Activated CD4-positive, alpha-beta T cell treated with anti-CD3 and anti-CD28 coated beads, Interleukin-2, amount 50 U/mL, for 48 hours (primary cell): ENCODE results near the gene LAMB2.

Source experiments
- DNase-seq, 2 experiments: peaks; one replicate each; pipeline ENCODE4 v3.0.0-alpha.2; 2020

LAMB2 gene

DNA sequence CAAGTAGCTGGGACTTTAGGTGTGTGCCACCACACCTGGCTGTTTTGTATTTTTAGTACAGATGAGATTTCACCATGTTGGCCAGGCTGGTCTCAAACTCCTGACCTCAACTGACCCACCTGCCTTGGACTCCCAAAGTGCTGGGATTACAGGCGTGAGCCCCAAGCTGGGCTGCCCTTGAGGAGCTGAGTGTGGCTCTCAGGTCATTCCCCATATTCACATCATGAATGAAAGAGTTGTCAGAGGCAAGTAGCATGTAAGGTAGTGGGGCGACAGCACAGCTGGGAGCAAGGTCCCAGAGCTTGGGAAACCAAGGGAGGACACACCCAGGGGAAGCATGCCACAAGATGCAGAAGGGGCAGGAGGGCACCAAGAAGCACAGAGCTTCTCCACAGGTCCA lies 28.3 kb upstream of the LAMB2 start:
- DNase-seq = no peak

- DNase-seq = no peak
Measured at GRCh38 chr3:49158792-49159191, 25.9 kb upstream of the LAMB2 start.

- DNase-seq = peak; percentile 64 to 70
Measured at GRCh38 chr3:49158103-49158709, 25.4 kb upstream of the LAMB2 start.

DNA sequence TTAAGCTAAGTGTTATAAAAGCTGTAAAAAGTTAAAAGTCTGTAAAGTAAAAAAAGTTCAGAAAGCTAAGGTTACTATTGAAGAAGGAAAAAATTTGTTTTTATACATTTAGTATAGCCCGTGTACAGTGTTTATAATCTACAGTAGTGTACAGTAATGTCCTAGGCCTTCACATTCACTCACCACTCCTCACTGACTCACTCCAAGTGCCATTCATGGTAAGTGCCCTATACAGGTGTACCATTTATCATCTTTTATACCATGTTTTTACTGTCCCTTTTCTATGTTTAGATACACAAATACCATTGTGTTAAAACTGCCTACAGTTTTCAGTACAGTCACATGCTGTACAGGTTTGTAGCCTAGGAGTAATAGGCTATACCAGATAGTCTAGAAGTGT lies 24.4 kb upstream of the LAMB2 start:
- no peak for DNase-seq

DNA sequence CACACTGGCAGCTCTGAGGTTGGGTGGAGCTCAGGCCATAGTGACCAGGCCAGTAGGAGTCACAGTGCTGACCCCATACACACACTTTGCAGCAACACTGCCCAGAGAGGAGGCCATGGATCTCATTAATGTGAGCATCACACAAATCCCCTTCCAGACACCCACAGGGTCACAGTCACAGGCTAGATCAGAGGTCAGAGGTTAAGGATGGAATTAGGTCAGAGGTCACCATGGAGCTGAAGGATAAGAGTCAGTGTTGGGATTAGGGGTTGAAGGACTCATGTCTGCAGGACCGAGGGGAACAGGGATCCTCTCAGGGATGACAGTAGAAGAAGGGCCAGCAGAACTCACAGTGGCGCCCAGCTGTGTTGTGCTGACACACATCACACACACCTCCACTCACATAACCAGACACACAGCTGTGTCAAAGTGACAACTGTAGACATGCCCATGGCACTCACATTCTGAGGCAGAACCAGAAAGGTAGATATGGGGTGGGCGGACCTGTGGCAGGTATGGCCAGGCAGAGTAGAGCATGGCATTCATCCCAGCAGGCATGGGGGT lies 20.6 kb upstream of the LAMB2 start:
- no peak for DNase-seq

DNA sequence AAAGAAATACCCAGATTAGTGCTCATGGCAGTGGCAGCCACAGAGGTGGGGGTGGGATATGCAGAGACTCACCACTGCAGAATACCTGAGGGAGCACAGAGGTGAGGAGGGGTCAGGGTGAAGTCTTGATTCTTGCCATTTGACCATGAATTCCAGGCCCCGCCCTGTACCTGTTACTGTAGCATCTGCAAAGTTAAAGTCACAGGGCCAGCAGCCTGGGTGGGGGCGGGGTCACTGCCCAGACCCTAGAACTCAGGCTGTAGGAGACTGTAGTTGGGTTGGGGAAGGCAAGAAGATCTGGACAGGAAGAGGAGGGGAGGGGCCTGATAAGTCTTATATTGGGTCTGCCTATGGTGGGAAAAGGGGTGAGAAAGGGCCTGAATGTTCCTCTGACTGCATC lies 18.8 kb upstream of the LAMB2 start:
- no peak for DNase-seq

- no peak for DNase-seq
Measured at GRCh38 chr3:49148159-49148558, 15.3 kb upstream of the LAMB2 start.

- DNase-seq = no peak
Measured at GRCh38 chr3:49140080-49140479, 7.2 kb upstream of the LAMB2 start.

DNA sequence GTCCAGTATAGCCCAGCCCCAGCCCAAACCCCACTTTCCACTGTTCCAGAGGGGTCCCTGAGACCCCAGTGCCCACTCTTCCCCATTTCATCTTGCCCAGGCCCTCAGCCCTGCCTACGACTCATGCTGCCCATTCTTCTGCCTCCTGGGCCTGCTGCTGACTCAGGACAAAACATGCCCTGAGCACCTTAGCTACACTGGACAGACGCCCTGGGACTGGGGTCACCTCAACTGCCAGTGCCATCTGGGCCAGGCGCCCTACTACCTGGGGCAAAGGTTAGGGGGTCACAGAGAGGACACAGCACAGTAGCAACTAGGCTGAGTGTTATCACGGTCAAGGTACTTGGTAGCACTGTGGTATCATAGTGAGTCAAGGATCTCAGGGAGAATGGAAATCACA lies 2.6 kb upstream of the LAMB2 start:
- no peak for DNase-seq

- no peak for DNase-seq
Measured at GRCh38 chr3:49134471-49135265, 1.8 kb upstream of the LAMB2 start.

- no peak for DNase-seq
Measured at GRCh38 chr3:49133226-49133951, 539 bp upstream of the LAMB2 start.

GRCh38 chr3:49132073-49132436 lies 795 bp downstream of the LAMB2 start:
- no peak for DNase-seq

GRCh38 chr3:49131576-49131975 lies 1.3 kb downstream of the LAMB2 start:
- no peak for DNase-seq

DNA sequence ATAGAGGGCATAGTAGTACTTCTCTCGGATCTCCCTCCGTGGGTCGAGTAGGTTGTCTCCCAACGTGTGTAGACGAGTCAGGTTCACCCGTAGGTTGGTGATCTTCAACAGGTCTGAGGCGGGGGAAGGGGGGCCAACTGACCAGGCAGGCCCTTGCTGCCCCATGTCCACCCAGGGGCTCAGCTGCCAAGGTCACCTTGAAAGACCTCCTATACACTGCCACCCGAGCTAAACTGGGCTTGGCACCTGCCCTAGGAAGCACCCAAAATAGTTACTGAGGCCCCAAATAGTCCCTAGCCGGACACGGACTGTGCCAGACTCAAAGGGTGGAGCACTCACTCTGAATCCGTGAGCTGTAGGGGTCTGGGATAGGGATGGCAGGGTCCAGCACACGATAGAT lies 1.8 kb downstream of the LAMB2 start:
- DNase-seq = no peak

DNA sequence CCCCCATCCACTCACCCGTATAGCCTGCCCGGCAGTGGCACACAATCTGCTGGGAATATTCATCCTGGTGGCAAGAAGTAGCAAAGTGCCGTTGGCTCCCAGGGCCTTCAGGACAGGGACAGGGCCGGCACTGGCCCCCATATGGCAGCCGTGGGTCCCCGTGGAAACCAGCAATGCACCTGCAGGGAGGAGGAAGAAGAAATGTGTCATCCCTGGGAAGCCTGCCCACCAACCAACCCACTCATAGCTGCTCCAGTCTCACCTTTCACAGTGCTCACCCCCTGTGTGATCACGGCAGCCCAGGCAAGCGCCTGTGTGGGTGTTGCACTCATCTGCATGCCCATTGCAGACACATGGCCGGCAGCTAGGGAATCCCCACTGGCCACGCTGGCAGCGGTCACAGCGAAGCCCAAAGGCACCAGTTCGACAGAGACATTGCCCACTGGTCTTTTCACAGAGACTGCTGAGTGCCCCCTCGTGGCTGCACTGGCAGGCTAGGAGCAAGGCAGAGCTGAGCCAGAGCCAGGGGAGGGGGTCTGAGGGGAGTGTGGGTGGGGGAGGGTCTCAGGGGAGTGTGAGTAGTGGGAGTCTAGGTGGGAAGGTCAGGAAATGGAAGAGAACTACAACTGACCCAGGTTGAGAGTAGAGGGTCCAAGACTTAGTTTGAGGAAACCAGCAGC lies 7.7 kb downstream of the LAMB2 start:
- no peak for DNase-seq

DNA sequence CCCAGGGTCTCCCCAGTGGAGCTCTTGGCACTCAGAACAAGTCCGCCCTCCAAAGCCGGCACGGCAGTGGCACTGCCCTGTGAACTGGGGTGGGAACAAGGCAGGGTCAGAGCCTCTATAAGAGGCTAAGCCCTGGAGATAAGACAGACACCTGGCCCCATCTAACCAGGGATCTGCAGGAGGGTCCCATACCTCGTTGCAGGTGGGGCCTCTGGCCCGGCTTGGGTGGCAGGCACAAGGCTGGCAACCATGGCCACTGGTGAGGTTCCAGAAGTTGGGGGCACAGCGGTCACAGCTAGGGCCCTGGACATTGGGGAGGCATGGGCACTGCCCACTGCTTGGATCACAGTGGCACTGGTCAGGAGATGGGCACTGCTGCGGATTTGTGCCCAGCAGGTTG lies 8.6 kb downstream of the LAMB2 start:
- no peak for DNase-seq

GRCh38 chr3:49123687-49124086 lies 9.2 kb downstream of the LAMB2 start:
- no peak for DNase-seq

- DNase-seq = no peak
Measured at GRCh38 chr3:49122886-49123545, 9.8 kb downstream of the LAMB2 start.

- no peak for DNase-seq
Measured at GRCh38 chr3:49122451-49122850, 10.4 kb downstream of the LAMB2 start.

- no peak for DNase-seq
Measured at GRCh38 chr3:49122022-49122421, 10.8 kb downstream of the LAMB2 start.

DNA sequence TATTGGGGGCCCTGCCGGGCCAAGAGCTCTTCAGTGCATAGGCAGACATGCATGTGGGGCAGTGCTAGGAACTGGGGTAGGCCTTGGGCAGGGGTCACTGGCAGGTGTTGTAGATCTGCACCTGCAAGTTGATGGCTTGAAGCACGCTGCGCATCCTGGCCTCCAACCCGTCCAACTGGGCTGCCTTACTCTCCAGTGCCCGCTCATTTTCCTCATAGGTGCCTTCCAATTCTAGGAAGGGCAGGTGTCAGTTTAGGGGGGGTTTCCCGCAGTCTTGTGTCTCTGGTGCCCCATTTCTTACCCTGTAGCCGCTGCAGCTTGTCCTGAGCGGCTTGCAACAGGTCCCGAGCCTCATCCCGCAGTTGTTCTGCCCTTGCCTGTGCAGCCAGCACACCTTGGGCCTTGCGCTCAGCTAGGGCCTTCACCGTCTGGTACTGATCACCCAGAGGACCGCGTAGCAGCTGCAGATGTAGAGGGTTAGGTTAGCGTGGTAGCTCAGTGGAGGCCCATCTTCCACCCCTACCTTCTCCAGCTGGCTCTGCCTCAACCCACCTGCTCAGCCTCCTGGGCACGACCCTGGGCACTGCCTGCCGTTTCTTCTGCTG lies 11.6 kb downstream of the LAMB2 start:
- peak in 1 of 2 experiments; percentile 10 for DNase-seq

- DNase-seq = peak; percentile 94 to 96
Measured at GRCh38 chr3:49120438-49121131, 12.3 kb downstream of the LAMB2 start, which contains the start of gene USP19. USP19 (minus strand) TSS chr3:49120823; CDS start chr3:49119145, 1,678 bp downstream.
